Regular cardiac myocyte (primary cell): Measurements from ENCODE around the gene SLIT1. TPM values are rescaled to one million over a fixed set of nuclear protein-coding genes. Genes with fewer than 3 reads are reported as not detected.

Source experiments
- total RNA-seq: library from RNA; depleted of rRNA; stranded (reverse); fragments of >200 nt; gene quantifications from 2 replicates; pipeline ENCODE4 v1.2.3, GENCODE V29; 2014

SLIT1 gene
- under 0.01 TPM in 2 replicates for total RNA-seq

DNA sequence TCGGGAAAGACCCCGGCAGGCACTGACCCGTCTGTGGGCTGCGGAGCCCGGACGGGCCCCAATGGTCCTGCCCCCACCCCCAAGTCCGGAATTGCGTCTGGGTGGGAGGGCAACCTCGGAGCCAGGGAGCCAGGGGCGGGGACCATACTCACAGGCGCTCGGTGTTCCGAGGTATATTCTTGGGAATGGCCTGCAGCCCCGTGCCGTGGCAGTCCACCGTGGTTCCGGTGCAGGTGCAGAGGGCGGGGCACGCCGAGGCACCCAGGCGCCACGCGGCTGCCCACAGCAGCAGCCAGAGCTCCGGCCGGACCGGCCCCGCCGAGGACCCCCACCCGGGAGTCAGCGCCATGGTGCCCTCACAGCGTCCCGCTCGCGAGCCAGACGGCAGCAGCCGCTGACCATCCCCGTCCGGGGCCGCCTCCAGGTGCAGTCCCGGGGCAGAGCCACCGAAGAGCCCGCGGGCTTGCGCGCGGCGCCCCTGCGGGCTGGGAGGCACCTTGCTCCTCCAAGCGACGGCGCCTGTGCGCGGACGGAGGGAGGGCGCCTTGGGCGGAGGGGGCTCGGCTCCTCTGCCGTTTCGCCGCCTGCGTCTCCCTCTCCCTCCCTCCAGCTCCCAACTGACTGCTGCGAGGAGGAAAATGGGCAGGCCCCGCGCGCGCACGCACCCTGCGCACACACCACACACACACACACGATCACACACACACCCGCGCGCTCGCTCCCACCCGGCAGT is at the start of gene SLIT1:
Gene SLIT1 (minus strand): TSS at position 634 of the 733 bp plus-strand sequence. CDS start 285 bp downstream, at position 349.

Other genes starting within 250 kb of the SLIT1 start
- 5.6 and 12.1 TPM in 2 replicates for gene ARHGAP19, start 106.7 kb upstream of the SLIT1 start, total RNA-seq
- gene FRAT1, start 133.3 kb upstream of the SLIT1 start, total RNA-seq, result 0.96 and 1.7 TPM in 2 replicates
- 6.1 and 6.2 TPM in 2 replicates for gene FRAT2, start 148.8 kb upstream of the SLIT1 start, total RNA-seq
- 14.7 and 38.3 TPM in 2 replicates for gene RRP12, start 215.4 kb upstream of the SLIT1 start, total RNA-seq
- gene PGAM1, start 240.2 kb upstream of the SLIT1 start, total RNA-seq, result 489 and 612 TPM in 2 replicates